Fibroblast of pulmonary artery (primary cell): Measurements from ENCODE around the gene GALR1.

Experiments
- DNase-seq: peaks from one replicate; pipeline ENCODE4 v3.0.0-alpha.2; 2010; ENCODE audit warnings: low read depth
- H3K4me3 ChIP-seq: replicated peaks from 2 replicates; pipeline ENCODE4 v1.5.1; 2011; ENCODE audit warnings: low read depth, mild to moderate bottlenecking, control low read depth, low read length, moderate library complexity
- CTCF ChIP-seq: IDR thresholded peaks from 2 replicates; pipeline ENCODE4 v1.5.1; 2011; ENCODE audit warnings: mild to moderate bottlenecking, control low read depth, low read length, inconsistent platforms; ENCODE audit errors: missing control alignments

The GALR1 gene

GRCh38 chr18:77300579-77300978, 50.9 kb downstream of the GALR1 start:
- TF ChIP-seq CTCF = no peak
- no peak overlapping the region for H3K4me3 ChIP-seq
- DNase-seq = no peak

- no peak overlapping the region for H3K4me3 ChIP-seq
- DNase-seq = no peak
- no peak for TF ChIP-seq CTCF
These were observed 54.6 kb downstream of the GALR1 start for GRCh38 chr18:77304268-77304667.

GRCh38 chr18:77305676-77306075, 56.0 kb downstream of the GALR1 start:
- DNase-seq = no peak
- H3K4me3 ChIP-seq = no peak overlapping the region
- TF ChIP-seq CTCF = no peak

- no peak for DNase-seq
- TF ChIP-seq CTCF = no peak
These were observed 58.6 kb downstream of the GALR1 start for GRCh38 chr18:77308216-77308615.

GRCh38 chr18:77314511-77314910, 64.9 kb downstream of the GALR1 start:
- H3K4me3 ChIP-seq = no peak overlapping the region
- DNase-seq = no peak
- no peak for TF ChIP-seq CTCF

More at GRCh38 chr18:77308216-77308615, 58.6 kb downstream of the GALR1 start:
- H3K4me3 ChIP-seq = no peak overlapping the region

GRCh38 chr18:77314952-77315351, 65.3 kb downstream of the GALR1 start:
- no peak for TF ChIP-seq CTCF
- no peak overlapping the region for H3K4me3 ChIP-seq
- no peak for DNase-seq

GRCh38 chr18:77316008-77316407, 66.4 kb downstream of the GALR1 start:
- no peak for TF ChIP-seq CTCF
- no peak overlapping the region for H3K4me3 ChIP-seq
- DNase-seq = no peak
